Measurements from ENCODE around the gene CDH4.

The CDH4 gene

DNA sequence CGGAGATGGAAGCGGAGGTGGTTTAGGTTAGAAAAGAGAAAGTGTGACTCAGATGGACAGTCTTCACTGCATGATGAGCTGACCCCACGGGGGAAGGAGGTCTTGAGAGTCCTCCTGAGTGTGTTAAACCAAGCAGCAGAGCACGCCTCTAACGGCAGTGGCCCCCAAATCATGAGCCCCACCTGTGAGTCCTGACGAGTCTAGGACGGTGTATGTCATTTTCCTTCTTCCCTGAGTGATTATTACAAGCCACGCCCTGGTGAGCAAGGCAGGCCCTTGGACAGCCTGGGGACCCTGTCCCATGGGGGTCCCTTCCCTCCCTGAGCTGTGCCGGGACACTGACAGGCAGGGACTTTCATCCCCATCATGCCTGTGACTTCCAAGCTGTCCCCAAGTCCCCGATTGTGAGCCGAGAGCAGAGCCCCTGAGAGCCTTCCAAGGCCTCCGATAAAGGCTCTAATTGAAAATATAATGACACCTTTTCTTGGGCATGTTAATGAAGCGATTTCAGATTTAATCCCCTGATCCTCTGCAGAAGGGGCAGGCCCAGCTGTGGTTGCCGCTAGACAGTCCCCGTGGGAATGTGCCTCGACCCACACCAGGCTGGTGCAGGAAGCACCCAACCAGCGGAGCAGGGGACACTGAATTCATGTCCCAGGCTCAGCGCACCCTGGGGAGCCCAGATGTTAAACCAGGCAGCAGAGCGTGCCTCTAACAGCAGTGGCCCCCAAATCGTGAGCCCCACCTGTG is 493.5 kb downstream of the CDH4 start:
- Histone ChIP-seq H3K4me1 (ENCODE audit: insufficient read depth, low read length) (no peaks in the 10 kb centered on the region), H3K9ac (ENCODE audit: low read depth, low read length) (no peak overlapping the region), H3K4me2 (ENCODE audit: insufficient read depth, low read length) (no peak overlapping the region), H3K36me3 (ENCODE audit: insufficient read depth, low read length) (no peaks in the 10 kb centered on the region), H4K20me1 (ENCODE audit: insufficient read depth, low read length) (no peaks in the 10 kb centered on the region; the same call in 1 of the 2 replicates), H2AFZ (ENCODE audit: low read depth, low read length) (no peak overlapping the region), H3K79me2 (ENCODE audit: insufficient read depth, low read length) (no peaks in the 10 kb centered on the region), H3K27ac (ENCODE audit: low read length) (no peak overlapping the region), H3K27me3 (ENCODE audit: insufficient read depth, low read length, poor library complexity) (peaks cover 5% of the 10 kb centered on the region), H3K4me3 (ENCODE audit: low read depth in 1 of 2, low read length in 2 of 2) (no peak overlapping the region), H3K9me3 (ENCODE audit: insufficient read depth, low read length, severe bottlenecking) (peaks cover 3% of the 10 kb centered on the region)
- TF ChIP-seq EZH2 (IDR thresholded peaks at IDR 0.05; ENCODE audit: borderline replicate concordance, low read depth, low read length, severe bottlenecking): no peak
- TF ChIP-seq, protein P1, sequence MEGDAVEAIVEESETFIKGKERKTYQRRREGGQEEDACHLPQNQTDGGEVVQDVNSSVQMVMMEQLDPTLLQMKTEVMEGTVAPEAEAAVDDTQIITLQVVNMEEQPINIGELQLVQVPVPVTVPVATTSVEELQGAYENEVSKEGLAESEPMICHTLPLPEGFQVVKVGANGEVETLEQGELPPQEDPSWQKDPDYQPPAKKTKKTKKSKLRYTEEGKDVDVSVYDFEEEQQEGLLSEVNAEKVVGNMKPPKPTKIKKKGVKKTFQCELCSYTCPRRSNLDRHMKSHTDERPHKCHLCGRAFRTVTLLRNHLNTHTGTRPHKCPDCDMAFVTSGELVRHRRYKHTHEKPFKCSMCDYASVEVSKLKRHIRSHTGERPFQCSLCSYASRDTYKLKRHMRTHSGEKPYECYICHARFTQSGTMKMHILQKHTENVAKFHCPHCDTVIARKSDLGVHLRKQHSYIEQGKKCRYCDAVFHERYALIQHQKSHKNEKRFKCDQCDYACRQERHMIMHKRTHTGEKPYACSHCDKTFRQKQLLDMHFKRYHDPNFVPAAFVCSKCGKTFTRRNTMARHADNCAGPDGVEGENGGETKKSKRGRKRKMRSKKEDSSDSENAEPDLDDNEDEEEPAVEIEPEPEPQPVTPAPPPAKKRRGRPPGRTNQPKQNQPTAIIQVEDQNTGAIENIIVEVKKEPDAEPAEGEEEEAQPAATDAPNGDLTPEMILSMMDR (IDR thresholded peaks at IDR 0.05; ENCODE audit: borderline replicate concordance, extremely low read depth, low read length, poor library complexity, severe bottlenecking): no peak
- ATAC-seq (ENCODE audit: insufficient read depth, low read depth): no peak
- DNase-seq: no peak

DNA sequence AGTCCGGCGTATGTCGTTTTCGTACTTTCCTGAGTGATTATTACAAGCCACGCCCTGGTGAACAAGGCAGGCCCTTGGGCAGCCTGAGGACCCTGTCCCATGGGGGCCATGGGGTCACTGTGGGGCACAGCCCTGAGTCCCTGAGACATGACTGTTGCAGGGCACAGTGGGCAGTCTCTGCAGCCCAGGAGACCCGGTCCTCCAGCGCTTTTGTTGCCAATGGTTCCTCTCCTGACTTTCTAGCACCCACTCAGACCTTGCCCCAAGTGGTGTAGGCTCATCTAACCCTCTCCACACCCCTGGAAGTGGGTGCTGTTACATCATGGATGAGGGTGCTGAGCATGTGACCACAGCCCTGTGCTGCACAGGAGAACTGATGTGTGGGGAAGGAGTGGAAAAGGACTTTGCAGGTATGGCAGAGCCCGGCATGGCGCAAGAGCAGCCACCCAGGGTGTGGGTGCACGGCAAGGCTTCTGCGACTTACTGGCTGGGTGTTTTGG is 494.1 kb downstream of the CDH4 start:
- H3K9me3 ChIP-seq (ENCODE audit: insufficient read depth, low read length, severe bottlenecking): peaks cover 8% of the 10 kb centered on the region
- peaks cover 5% of the 10 kb centered on the region for H3K27me3 ChIP-seq (ENCODE audit: insufficient read depth, low read length, poor library complexity)
- ATAC-seq (ENCODE audit: insufficient read depth, low read depth) (no peak), DNase-seq (no peak)
- H3K4me1 ChIP-seq (ENCODE audit: insufficient read depth, low read length): no peaks in the 10 kb centered on the region
- H3K79me2 ChIP-seq (ENCODE audit: insufficient read depth, low read length): no peaks in the 10 kb centered on the region
- TF ChIP-seq, protein P1 (IDR thresholded peaks at IDR 0.05; ENCODE audit: borderline replicate concordance, extremely low read depth, low read length, poor library complexity, severe bottlenecking): no peak
- TF ChIP-seq EZH2 (IDR thresholded peaks at IDR 0.05; ENCODE audit: borderline replicate concordance, low read depth, low read length, severe bottlenecking): no peak
- no peak overlapping the region for H3K27ac ChIP-seq (ENCODE audit: low read length)
- no peaks in the 10 kb centered on the region for H3K36me3 ChIP-seq (ENCODE audit: insufficient read depth, low read length)
- H3K4me2 ChIP-seq (ENCODE audit: insufficient read depth, low read length): no peak overlapping the region
- no peaks in the 10 kb centered on the region; the same call in 1 of the 2 replicates for H4K20me1 ChIP-seq (ENCODE audit: insufficient read depth, low read length)
- no peak overlapping the region for H3K4me3 ChIP-seq (ENCODE audit: low read depth in 1 of 2, low read length in 2 of 2)
- no peak overlapping the region for H2AFZ ChIP-seq (ENCODE audit: low read depth, low read length)
- H3K9ac ChIP-seq (ENCODE audit: low read depth, low read length): no peak overlapping the region

DNA sequence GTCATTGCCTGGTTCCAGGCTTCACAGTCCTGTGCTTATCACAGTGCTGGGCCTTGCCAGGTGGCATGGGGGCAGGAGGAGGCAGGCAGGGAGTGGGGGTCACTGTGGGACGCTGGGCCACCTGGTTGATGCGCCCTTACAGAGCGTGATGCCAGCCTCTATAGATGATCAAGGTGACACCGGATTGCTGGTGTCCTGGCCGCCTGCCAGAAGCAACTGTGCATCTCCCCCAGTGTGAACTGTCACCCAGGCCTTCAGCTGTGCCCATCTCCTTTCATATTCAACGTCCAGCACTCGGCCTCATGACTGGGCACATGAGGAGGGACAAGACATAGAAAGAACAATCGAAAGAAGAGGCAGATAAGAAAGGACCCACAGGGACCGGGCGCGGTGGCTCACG is 494.7 kb downstream of the CDH4 start:
- ATAC-seq (ENCODE audit: insufficient read depth, low read depth): no peak
- H4K20me1 ChIP-seq (ENCODE audit: insufficient read depth, low read length): no peaks in the 10 kb centered on the region; the same call in 1 of the 2 replicates

DNA sequence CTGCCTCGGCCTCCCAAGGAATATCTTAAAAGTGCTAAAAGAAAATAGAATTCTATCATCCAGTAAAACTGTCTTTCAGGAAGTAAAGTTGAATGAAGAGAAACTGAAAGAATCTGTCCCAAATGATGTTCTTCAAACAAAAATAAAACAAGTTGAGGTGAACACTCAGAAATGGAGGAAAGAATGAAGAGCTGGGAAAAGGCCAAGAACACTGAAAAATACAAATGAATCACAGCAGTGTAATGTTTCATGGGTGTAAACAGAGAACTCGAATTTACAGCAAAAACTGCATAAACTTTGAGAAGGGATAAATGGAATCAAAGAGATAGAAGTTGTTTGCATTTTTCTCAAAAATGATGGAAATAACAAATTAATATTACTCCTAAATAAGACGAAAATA is 496.3 kb downstream of the CDH4 start:
- DNase-seq (no peak), ATAC-seq (ENCODE audit: insufficient read depth, low read depth) (no peak)
- peaks cover 8% of the 10 kb centered on the region for H3K9me3 ChIP-seq (ENCODE audit: insufficient read depth, low read length, severe bottlenecking)
- H4K20me1 ChIP-seq (ENCODE audit: insufficient read depth, low read length): no peaks in the 10 kb centered on the region; the same call in 1 of the 2 replicates
- no peak overlapping the region for H2AFZ ChIP-seq (ENCODE audit: low read depth, low read length)
- no peak overlapping the region for H3K27ac ChIP-seq (ENCODE audit: low read length)
- no peak overlapping the region for H3K9ac ChIP-seq (ENCODE audit: low read depth, low read length)
- no peaks in the 10 kb centered on the region for H3K79me2 ChIP-seq (ENCODE audit: insufficient read depth, low read length)
- H3K4me3 ChIP-seq (ENCODE audit: low read depth in 1 of 2, low read length in 2 of 2): no peak overlapping the region
- no peaks in the 10 kb centered on the region for H3K4me1 ChIP-seq (ENCODE audit: insufficient read depth, low read length)
- no peak for TF ChIP-seq EZH2 (IDR thresholded peaks at IDR 0.05; ENCODE audit: borderline replicate concordance, low read depth, low read length, severe bottlenecking)
- TF ChIP-seq, protein P1 (IDR thresholded peaks at IDR 0.05; ENCODE audit: borderline replicate concordance, extremely low read depth, low read length, poor library complexity, severe bottlenecking): no peak
- H3K36me3 ChIP-seq (ENCODE audit: insufficient read depth, low read length): no peaks in the 10 kb centered on the region
- peaks cover 10% of the 10 kb centered on the region for H3K27me3 ChIP-seq (ENCODE audit: insufficient read depth, low read length, poor library complexity)
- no peak overlapping the region for H3K4me2 ChIP-seq (ENCODE audit: insufficient read depth, low read length)

More for the DNA sequence above, 494.7 kb downstream of the CDH4 start:
- no peak overlapping the region for H3K4me3 ChIP-seq (ENCODE audit: low read depth in 1 of 2, low read length in 2 of 2)
- H3K9ac ChIP-seq (ENCODE audit: low read depth, low read length): no peak overlapping the region
- H3K27ac ChIP-seq (ENCODE audit: low read length): no peak overlapping the region
- peaks cover 5% of the 10 kb centered on the region for H3K27me3 ChIP-seq (ENCODE audit: insufficient read depth, low read length, poor library complexity)
- no peak for DNase-seq
- no peaks in the 10 kb centered on the region for H3K79me2 ChIP-seq (ENCODE audit: insufficient read depth, low read length)
- no peak overlapping the region for H2AFZ ChIP-seq (ENCODE audit: low read depth, low read length)
- no peaks in the 10 kb centered on the region for H3K36me3 ChIP-seq (ENCODE audit: insufficient read depth, low read length)
- no peak overlapping the region for H3K4me2 ChIP-seq (ENCODE audit: insufficient read depth, low read length)
- no peak for TF ChIP-seq EZH2 (IDR thresholded peaks at IDR 0.05; ENCODE audit: borderline replicate concordance, low read depth, low read length, severe bottlenecking)
- no peaks in the 10 kb centered on the region for H3K4me1 ChIP-seq (ENCODE audit: insufficient read depth, low read length)
- peaks cover 8% of the 10 kb centered on the region for H3K9me3 ChIP-seq (ENCODE audit: insufficient read depth, low read length, severe bottlenecking)
